Loucy (cell line): Measurements from ENCODE around the gene KLF16.
A peak's percentile ranks its signal among the peaks of the same experiment; 100 is the strongest.

Source experiments
- CTCF ChIP-seq: fragments of 200-600 bp; sonication (generic); conservative IDR thresholded peaks from 2 replicates; pipeline ENCODE4 v1.5.1; 2014; ENCODE audit warnings: mild to moderate bottlenecking, antibody characterized with exemption, low read length
- EZH2phosphoT487 ChIP-seq: fragments of 200-600 bp; IDR thresholded peaks from 2 replicates; pipeline ENCODE4 v1.6.1; 2018; ENCODE audit warnings: antibody characterized with exemption, mild to moderate bottlenecking, moderate library complexity, borderline replicate concordance

DNA sequence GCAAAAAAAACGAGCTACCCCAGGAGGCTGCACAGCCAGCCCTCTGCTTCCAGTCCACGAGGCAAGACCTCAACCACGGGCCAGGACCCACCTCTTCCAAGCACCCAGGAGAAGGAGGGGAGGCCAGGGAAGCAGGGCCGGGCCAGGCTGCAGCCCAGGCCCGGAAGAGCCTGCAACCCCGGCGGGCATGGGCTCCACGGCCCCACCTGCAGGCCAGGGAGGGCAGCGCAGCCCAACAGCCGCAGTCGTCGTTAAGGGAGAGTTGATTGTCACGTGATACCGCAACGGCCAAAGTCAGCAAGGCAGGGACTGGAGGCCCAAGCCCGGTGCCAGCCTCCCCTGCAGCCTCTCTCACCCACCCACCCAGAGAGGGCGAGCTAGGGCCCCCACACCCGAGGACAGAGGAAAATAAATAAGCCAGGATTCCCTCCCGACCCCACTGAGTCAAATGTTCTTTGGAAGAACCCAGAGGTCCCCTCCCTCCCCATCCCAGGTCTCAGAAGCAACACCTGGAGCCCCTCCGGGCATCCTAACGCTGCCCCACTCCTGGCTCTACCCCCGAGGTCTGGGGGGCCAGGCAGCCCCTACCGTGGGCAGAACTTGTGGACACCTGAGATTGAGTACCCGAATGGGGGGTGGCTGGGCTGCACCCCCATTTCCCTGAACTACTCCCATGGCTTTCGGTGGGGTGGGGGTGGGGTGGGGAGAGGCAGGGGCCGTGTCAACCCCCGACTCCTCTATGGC, 9.9 kb downstream of the KLF16 start:
- TF ChIP-seq CTCF (peak; percentile 83), EZH2phosphoT487 (no peak)
